Measurements from ENCODE around the gene MIER3.
"Not testable (repeated sequence)": the region's sequence is repeated elsewhere in the genome, so short reads cannot be mapped to it uniquely, and the experiment has no call there.

MIER3 gene

GRCh38 chr5:56951946-56952691 is at the start of gene MIER3:
Gene MIER3, minus strand, starts transcription at chr5:56952123. Its CDS starts 21 bp downstream, at chr5:56952102.
- DNase-seq (ENCODE audit: low read depth in 2 of 2) = peak; percentile 57 to 60

GRCh38 chr5:56995596-56995995 is 43.7 kb upstream of the MIER3 start:
- DNase-seq (ENCODE audit: low read depth in 2 of 2) = no peak

- no peak for DNase-seq (ENCODE audit: low read depth in 2 of 2)
These were observed 41.3 kb upstream of the MIER3 start for GRCh38 chr5:56993241-56993640.

GRCh38 chr5:56989676-56990075 is 37.8 kb upstream of the MIER3 start:
- DNase-seq (ENCODE audit: low read depth in 2 of 2) = no peak

- no peak for DNase-seq (ENCODE audit: low read depth in 2 of 2)
These were observed 36.6 kb upstream of the MIER3 start for GRCh38 chr5:56988490-56988889.

- no peak for DNase-seq (ENCODE audit: low read depth in 2 of 2)
These were observed 35.2 kb upstream of the MIER3 start for GRCh38 chr5:56987171-56987570.

GRCh38 chr5:56986626-56986947 is 34.7 kb upstream of the MIER3 start:
- DNase-seq (ENCODE audit: low read depth in 2 of 2) = no peak

GRCh38 chr5:56985936-56986625 is 34.2 kb upstream of the MIER3 start:
- no peak for DNase-seq (ENCODE audit: low read depth in 2 of 2)

- DNase-seq (ENCODE audit: low read depth in 2 of 2) = no peak
These were observed 32.5 kb upstream of the MIER3 start for GRCh38 chr5:56984445-56984844.

- no peak for DNase-seq (ENCODE audit: low read depth in 2 of 2)
These were observed 31.9 kb upstream of the MIER3 start for GRCh38 chr5:56983593-56984361.

GRCh38 chr5:56981548-56982315 is 29.8 kb upstream of the MIER3 start:
- no peak for DNase-seq (ENCODE audit: low read depth in 2 of 2)

GRCh38 chr5:56979968-56980367 is 28.0 kb upstream of the MIER3 start:
- DNase-seq (ENCODE audit: low read depth in 2 of 2) = no peak

- DNase-seq (ENCODE audit: low read depth in 2 of 2) = not testable (repeated sequence)
These were observed 27.6 kb upstream of the MIER3 start for GRCh38 chr5:56979526-56979925.

GRCh38 chr5:56977822-56978221 is 25.9 kb upstream of the MIER3 start:
- DNase-seq (ENCODE audit: low read depth in 2 of 2) = no peak

- no peak for DNase-seq (ENCODE audit: low read depth in 2 of 2)
These were observed 25.1 kb upstream of the MIER3 start for GRCh38 chr5:56977021-56977420.

- DNase-seq (ENCODE audit: low read depth in 2 of 2) = no peak
These were observed 22.3 kb upstream of the MIER3 start for GRCh38 chr5:56974241-56974640.

GRCh38 chr5:56973473-56973872 is 21.6 kb upstream of the MIER3 start:
- no peak for DNase-seq (ENCODE audit: low read depth in 2 of 2)

- DNase-seq (ENCODE audit: low read depth in 2 of 2) = no peak
These were observed 19.4 kb upstream of the MIER3 start for GRCh38 chr5:56971275-56971674.

- DNase-seq (ENCODE audit: low read depth in 2 of 2) = no peak
These were observed 12.2 kb upstream of the MIER3 start for GRCh38 chr5:56964173-56964572.

- DNase-seq (ENCODE audit: low read depth in 2 of 2) = no peak
These were observed 11.3 kb upstream of the MIER3 start for GRCh38 chr5:56963246-56963645.

GRCh38 chr5:56962286-56962685 is 10.4 kb upstream of the MIER3 start:
- DNase-seq (ENCODE audit: low read depth in 2 of 2) = no peak

- DNase-seq (ENCODE audit: low read depth in 2 of 2) = no peak
These were observed 9.8 kb upstream of the MIER3 start for GRCh38 chr5:56961746-56962145.
